Measurements from ENCODE around the gene PRC1.

DNA sequence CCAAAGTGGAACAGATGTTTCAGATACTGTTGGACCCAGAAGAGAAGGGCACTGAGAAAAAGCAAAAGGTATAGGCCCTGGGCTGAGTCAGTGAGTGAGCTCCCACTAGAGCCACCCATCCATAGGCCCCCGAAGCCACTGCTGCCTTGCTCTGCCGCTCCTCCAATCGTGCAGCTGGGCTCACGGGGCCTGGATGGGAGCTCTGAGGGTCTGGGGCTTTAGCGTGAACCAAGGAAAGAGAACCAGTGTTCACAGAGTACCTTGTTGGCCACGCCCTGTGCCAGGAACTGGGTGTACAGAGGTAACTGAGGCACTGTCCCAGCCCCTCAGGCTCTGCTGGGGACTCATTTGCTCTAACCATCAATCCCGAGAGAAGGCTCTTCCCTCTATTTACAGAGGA lies 54.6 kb downstream of the PRC1 start:
- TF ChIP-seq CTCF (IDR thresholded peaks at IDR 0.05; ENCODE audit: low read depth, low read length) (no peak), EZH2phosphoT487 (IDR thresholded peaks at IDR 0.05; ENCODE audit: low read depth) (no peak)
